Fibroblast of the aortic adventitia (primary cell): Measurements from ENCODE around the gene GK2. TPM values are rescaled to one million over a fixed set of nuclear protein-coding genes. Genes with fewer than 3 reads are reported as not detected.

Source experiments
- DNase-seq: peaks from one replicate; pipeline ENCODE4 v3.0.0-alpha.2; 2010; ENCODE audit warnings: low read depth
- H3K4me3 ChIP-seq: 2 replicates; pipeline ENCODE4 v1.5.1; 2011; ENCODE audit warnings: low read depth, mild to moderate bottlenecking, control low read depth, low read length, moderate library complexity
- CTCF ChIP-seq: IDR thresholded peaks from 2 replicates; pipeline ENCODE4 v1.5.1; 2011; ENCODE audit warnings: mild to moderate bottlenecking, low read length, control low read depth, inconsistent platforms; ENCODE audit not compliant: insufficient read depth
- total RNA-seq: library from RNA; depleted of rRNA; stranded (reverse); fragments of >200 nt; gene quantifications from 2 replicates; pipeline ENCODE4 v1.2.3, GENCODE V29; 2012; ENCODE audit warnings: low replicate concordance

Gene GK2
- total RNA-seq, 1 donor = not detected

GRCh38 chr4:79413032-79413885 lies 5.2 kb upstream of the GK2 start:
- no peak for TF ChIP-seq CTCF
- H3K4me3 ChIP-seq = no peak overlapping the region
- DNase-seq = no peak

- no peak overlapping the region for H3K4me3 ChIP-seq
- DNase-seq = no peak
- TF ChIP-seq CTCF = no peak
Measured at GRCh38 chr4:79404666-79405065, 3.4 kb downstream of the GK2 start.

GRCh38 chr4:79403356-79403755 lies 4.7 kb downstream of the GK2 start:
- TF ChIP-seq CTCF = no peak
- H3K4me3 ChIP-seq = no peak overlapping the region
- no peak for DNase-seq

- DNase-seq = no peak
- no peak overlapping the region for H3K4me3 ChIP-seq
- no peak for TF ChIP-seq CTCF
Measured at GRCh38 chr4:79402332-79402851, 5.6 kb downstream of the GK2 start.

- TF ChIP-seq CTCF = no peak
- no peak for DNase-seq
- H3K4me3 ChIP-seq = no peak overlapping the region
Measured at GRCh38 chr4:79399076-79399475, 9.0 kb downstream of the GK2 start.

- TF ChIP-seq CTCF = no peak
- no peak overlapping the region for H3K4me3 ChIP-seq
- no peak for DNase-seq
Measured at GRCh38 chr4:79397951-79398350, 10.1 kb downstream of the GK2 start.
